BE2C (cell line): ENCODE results near the gene ASMT.

ENCODE experiments used
- DNase-seq: peaks from one replicate; pipeline ENCODE4 v3.0.0-alpha.2; 2020
- H3K27me3 ChIP-seq: fragments of 250-450 bp; sonication (Bioruptor Pico); 2 replicates; pipeline ENCODE4 v1.5.1; 2020; ENCODE audit warnings: mild to moderate bottlenecking
- H3K36me3 ChIP-seq: fragments of 250-450 bp; sonication (Bioruptor Pico); 2 replicates; pipeline ENCODE4 v1.5.1; 2020; ENCODE audit warnings: mild to moderate bottlenecking
- H3K4me1 ChIP-seq: fragments of 250-450 bp; sonication (Bioruptor Pico); 2 replicates; pipeline ENCODE4 v1.5.1; 2020
- H3K4me3 ChIP-seq: 2 replicates; pipeline ENCODE4 v1.5.1; 2011; ENCODE audit warnings: low read depth, low read length
- H3K9me3 ChIP-seq: fragments of 250-450 bp; sonication (Bioruptor Pico); 2 replicates; pipeline ENCODE4 v1.5.1; 2020
- TF ChIP-seq, protein P1 (sequence below): IDR thresholded peaks from 2 replicates; pipeline ENCODE4 v1.5.1; 2012; ENCODE audit warnings: mild to moderate bottlenecking, low read depth, low read length

The ASMT gene

DNA sequence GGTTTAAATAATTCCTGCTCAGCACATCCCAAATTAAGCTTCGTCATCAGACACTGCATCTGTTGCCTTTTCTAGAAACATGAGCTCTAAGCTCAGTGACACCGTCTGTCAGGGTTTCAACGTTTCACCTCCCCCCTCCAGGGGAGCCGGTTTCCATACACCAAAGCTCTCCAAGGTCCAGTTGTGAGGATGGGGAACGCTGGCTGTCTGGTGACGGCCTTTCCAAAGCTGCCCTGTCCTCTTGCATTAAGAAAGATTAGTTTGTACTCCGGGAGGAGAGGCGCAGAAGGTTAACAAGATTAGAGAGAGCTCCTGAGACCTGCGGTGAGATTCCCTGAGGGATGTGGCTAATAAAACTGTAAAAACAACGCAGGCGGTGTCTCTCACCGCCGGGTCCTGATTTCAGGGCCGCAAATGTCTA, 43.2 kb downstream of the ASMT start:
- Histone ChIP-seq H3K36me3 (no peaks in the 10 kb centered on the region), H3K9me3 (no peaks in the 10 kb centered on the region), H3K4me1 (no peaks in the 10 kb centered on the region), H3K27me3 (no peaks in the 10 kb centered on the region), H3K4me3 (no peak overlapping the region)
- TF ChIP-seq, protein P1, sequence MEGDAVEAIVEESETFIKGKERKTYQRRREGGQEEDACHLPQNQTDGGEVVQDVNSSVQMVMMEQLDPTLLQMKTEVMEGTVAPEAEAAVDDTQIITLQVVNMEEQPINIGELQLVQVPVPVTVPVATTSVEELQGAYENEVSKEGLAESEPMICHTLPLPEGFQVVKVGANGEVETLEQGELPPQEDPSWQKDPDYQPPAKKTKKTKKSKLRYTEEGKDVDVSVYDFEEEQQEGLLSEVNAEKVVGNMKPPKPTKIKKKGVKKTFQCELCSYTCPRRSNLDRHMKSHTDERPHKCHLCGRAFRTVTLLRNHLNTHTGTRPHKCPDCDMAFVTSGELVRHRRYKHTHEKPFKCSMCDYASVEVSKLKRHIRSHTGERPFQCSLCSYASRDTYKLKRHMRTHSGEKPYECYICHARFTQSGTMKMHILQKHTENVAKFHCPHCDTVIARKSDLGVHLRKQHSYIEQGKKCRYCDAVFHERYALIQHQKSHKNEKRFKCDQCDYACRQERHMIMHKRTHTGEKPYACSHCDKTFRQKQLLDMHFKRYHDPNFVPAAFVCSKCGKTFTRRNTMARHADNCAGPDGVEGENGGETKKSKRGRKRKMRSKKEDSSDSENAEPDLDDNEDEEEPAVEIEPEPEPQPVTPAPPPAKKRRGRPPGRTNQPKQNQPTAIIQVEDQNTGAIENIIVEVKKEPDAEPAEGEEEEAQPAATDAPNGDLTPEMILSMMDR, result no peak
- no peak for DNase-seq

DNA sequence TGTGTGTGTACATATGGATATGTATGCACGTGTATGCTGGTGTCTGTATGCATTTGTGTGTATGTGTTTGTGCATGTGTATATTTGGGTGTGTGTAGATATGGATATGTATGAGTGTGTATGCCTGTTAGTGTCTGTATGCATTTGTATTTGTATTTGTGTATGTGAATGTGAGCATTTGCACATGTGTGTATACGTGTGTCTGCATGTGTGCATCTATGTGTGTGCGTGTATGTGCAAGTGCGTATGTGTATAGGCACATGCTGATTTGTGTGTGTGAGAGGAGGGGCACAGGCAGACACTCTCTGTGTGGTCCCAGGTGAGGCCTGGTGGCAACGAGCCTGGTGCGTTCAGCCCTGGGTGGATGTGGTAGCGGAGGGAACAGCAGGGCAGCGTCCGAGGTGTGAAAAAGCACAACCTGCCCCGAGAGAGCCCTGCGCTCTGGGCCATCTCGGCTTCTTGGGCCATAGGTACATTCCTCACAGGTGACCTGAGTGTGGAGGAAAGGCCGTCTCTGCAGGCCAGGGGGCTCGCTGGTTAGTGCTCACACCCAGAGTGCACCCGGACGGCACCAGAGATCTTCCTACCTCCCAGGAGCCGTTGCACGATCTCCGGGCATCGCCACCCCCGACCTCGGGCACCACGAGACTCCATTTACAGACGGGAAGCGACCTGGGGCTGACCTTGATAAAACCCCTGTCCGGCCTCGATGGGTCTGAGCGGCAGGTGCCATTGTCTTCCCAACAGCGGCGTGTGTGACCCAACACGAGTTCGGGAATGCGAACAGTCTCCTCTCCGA, 45.0 kb downstream of the ASMT start:
- DNase-seq, result no peak
- Histone ChIP-seq H3K4me3 (no peak overlapping the region), H3K27me3 (no peaks in the 10 kb centered on the region), H3K4me1 (no peaks in the 10 kb centered on the region), H3K36me3 (no peaks in the 10 kb centered on the region), H3K9me3 (no peaks in the 10 kb centered on the region)
- TF ChIP-seq, protein P1, result no peak

DNA sequence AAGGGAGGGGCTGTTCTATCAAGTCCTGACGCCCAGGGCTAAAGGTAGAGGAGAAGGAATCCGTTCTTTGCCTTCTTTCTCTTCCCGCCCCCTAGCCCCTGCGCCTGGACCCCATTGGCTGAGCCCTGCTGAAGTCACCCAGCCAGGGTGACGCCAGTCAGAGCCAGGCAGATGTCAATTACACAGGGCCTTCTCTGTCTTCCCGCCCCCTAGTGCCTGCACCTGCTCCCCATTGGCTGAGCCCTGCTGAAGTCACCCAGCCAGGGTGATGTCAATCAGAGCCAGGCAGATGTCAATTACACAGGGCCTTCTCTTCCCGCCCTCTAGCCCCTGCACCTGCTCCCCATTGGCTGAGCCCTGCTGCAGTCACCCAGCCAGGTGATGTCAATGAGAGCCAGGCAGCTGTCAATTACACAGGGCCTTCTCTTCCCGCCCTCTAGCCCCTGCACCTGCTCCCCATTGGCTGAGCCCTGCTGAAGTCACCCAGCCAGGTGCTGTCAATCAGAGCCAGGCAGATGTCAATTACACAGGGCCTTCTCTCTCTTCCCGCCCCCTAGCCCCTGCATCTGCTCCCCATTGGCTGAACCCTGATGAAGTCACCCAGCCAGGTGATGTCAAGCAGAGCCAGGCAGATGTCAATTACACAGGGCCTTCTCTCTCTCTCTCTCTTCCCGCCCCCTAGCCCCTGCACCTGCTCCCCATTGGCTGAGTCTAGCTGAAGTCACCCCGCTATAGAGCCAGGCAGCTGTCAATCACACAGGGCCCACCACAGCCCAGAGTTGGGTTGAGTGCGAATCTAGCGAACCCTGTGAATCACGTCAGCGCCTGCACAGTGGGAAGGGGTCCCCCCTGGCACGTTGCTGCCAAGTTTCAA, 46.4 kb downstream of the ASMT start:
- TF ChIP-seq, protein P1, result no peak
- Histone ChIP-seq H3K9me3 (no peaks in the 10 kb centered on the region), H3K4me1 (no peaks in the 10 kb centered on the region), H3K4me3 (no peak overlapping the region), H3K27me3 (no peaks in the 10 kb centered on the region), H3K36me3 (no peaks in the 10 kb centered on the region)
- DNase-seq, result no peak

DNA sequence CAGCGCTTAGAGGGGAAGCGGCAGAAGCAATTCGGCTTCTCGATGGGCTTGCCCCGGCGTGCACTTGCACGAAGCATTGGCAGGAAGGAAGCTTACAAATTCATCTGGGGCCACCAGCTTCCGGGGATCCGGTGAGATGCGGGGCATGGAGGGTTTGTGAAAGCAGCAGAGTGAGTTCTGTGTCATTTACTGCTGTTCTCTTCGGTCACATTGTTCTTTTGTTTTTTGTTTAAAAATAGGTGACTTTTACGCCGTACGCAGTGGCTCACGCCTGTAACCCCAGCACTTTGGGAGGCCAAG, 47.0 kb downstream of the ASMT start:
- Histone ChIP-seq H3K4me3 (no peak overlapping the region), H3K27me3 (no peaks in the 10 kb centered on the region), H3K4me1 (no peaks in the 10 kb centered on the region), H3K36me3 (no peaks in the 10 kb centered on the region), H3K9me3 (no peaks in the 10 kb centered on the region)
- no peak for DNase-seq
- TF ChIP-seq, protein P1, result no peak

DNA sequence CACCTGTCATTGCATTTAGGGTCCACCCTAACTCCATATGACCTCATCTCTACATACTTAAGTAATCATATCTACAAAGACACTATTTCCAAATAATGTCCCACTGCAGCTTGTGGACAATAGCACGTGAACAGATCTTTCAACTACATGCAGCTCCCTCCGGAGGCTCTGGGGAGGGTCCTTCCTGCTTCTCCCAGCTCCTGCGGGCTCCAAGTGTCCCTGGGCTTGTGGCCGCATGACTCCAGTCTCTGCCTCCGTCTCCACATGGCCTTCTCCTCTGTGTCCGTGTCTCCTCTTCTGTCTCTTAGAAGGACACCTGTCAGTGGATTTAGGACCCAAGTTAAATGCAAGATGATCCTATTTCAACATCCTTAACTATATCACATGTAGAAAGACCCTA, 52.7 kb downstream of the ASMT start:
- Histone ChIP-seq H3K4me3 (no peak overlapping the region), H3K36me3 (no peaks in the 10 kb centered on the region), H3K27me3 (no peaks in the 10 kb centered on the region), H3K9me3 (no peaks in the 10 kb centered on the region), H3K4me1 (no peaks in the 10 kb centered on the region)
- TF ChIP-seq, protein P1, result no peak
- no peak for DNase-seq

DNA sequence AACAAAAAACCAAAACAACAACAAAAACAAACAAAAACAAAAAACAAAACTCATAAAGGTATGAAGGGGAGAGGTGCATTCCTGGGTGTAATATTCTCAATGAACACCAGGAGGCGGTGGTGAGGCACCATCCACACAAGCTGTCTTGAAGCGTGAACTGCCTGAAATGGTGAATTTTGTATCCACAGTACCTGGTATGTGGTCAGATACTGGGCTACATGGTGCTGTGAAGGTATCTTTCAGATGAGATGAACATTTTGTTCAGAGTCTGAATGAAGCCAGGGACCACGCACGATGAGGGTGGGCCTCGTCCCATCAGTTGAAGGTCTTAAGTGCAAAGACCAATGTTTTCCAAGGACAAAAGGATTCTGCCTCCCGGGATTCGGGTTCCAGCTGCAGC, 58.5 kb downstream of the ASMT start:
- Histone ChIP-seq H3K36me3 (no peaks in the 10 kb centered on the region), H3K4me1 (no peaks in the 10 kb centered on the region), H3K9me3 (no peaks in the 10 kb centered on the region), H3K27me3 (no peaks in the 10 kb centered on the region), H3K4me3 (no peak overlapping the region)
- TF ChIP-seq, protein P1, result peak; percentile 44
- no peak for DNase-seq
